ENCODE results near the gene AP1S1. TPM values are rescaled to one million over a fixed set of nuclear protein-coding genes. Genes with fewer than 3 reads are reported as not detected.

Gene AP1S1
- total and polyA plus RNA-seq, 9 of the 15 experiments (the other 6 are each of a cell fraction or from before 2014, with no cell fraction given): 4.4 to 149 (median 89.4) TPM

DNA sequence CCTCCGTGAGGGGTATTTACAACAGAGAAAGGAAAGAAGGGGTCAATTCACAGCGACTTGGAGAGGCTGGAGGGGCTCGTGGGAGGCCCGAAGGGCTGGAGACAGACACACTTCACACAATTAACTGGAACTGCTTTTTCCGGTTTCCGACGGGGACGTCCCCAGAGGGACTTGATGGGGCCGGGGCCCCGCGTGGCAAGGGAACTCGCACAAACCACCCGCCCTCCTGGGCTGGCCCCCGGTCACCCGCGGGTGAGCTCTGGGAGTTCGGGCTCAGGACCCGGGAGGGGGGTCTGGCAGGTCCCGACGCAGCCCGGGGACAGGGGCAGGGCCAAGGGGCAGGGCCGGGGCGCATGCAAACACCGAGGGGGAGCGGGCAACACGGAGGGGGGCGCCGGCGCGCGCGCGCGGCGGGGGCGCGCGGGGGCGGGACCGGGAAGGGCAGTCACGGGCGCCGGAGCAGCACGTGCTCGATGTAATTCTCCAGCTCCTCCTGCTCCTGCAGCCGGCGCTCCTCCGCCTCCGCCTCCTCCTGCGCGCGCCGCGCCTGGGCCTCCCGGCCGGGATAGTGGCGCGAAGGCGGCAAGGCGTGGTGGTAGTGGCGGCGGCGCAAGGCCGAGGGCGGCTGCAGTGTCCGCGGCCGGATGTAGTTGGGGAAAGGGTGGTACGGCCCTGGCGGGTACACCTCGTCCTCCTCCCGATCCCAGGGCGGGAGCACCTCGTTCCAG, 8.4 kb downstream of the AP1S1 start (continued):
- TF ChIP-seq, protein P1, sequence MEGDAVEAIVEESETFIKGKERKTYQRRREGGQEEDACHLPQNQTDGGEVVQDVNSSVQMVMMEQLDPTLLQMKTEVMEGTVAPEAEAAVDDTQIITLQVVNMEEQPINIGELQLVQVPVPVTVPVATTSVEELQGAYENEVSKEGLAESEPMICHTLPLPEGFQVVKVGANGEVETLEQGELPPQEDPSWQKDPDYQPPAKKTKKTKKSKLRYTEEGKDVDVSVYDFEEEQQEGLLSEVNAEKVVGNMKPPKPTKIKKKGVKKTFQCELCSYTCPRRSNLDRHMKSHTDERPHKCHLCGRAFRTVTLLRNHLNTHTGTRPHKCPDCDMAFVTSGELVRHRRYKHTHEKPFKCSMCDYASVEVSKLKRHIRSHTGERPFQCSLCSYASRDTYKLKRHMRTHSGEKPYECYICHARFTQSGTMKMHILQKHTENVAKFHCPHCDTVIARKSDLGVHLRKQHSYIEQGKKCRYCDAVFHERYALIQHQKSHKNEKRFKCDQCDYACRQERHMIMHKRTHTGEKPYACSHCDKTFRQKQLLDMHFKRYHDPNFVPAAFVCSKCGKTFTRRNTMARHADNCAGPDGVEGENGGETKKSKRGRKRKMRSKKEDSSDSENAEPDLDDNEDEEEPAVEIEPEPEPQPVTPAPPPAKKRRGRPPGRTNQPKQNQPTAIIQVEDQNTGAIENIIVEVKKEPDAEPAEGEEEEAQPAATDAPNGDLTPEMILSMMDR (IDR thresholded peaks at IDR 0.05 in 2 of 3, conservative IDR thresholded peaks at IDR 0.05 in 1 of 3; ENCODE audit: insufficient read depth in 2 of 3, low read depth in 1 of 3, low read length in 3 of 3): peak in 1 of 3 experiments; percentile 16; a peak in 1 of 6 replicates
- TF ChIP-seq TFAM (CRISPR knock-in tag; conservative IDR thresholded peaks at IDR 0.05) (no peak), RAD51 (IDR thresholded peaks at IDR 0.05; ENCODE audit: borderline replicate concordance, low read depth) (no peak), BCOR (IDR thresholded peaks at IDR 0.05) (no peak), MAZ (CRISPR knock-in tag; conservative IDR thresholded peaks at IDR 0.05 in 1 of 2, IDR thresholded peaks at IDR 0.05 in 1 of 2) (peak in 1 of 2 experiments; percentile 48; a peak in 1 of 4 replicates), ZNF232 (CRISPR knock-in tag; IDR thresholded peaks at IDR 0.05) (no peak), FOXP1 (CRISPR knock-in tag; IDR thresholded peaks at IDR 0.05) (0 out of 2 replicates have a peak, but pooled peaks have one; percentile 44), NCOA1 (IDR thresholded peaks at IDR 0.05; ENCODE audit: low read depth) (no peak), NCOA6 (IDR thresholded peaks at IDR 0.05) (no peak), KDM4B (IDR thresholded peaks at IDR 0.05; ENCODE audit: borderline replicate concordance in 2 of 2, low read depth in 1 of 2) (0 out of 4 replicates have a peak, but pooled peaks of 1 of the 2 experiments have one; percentile 20)
- TF ChIP-seq, protein P2, sequence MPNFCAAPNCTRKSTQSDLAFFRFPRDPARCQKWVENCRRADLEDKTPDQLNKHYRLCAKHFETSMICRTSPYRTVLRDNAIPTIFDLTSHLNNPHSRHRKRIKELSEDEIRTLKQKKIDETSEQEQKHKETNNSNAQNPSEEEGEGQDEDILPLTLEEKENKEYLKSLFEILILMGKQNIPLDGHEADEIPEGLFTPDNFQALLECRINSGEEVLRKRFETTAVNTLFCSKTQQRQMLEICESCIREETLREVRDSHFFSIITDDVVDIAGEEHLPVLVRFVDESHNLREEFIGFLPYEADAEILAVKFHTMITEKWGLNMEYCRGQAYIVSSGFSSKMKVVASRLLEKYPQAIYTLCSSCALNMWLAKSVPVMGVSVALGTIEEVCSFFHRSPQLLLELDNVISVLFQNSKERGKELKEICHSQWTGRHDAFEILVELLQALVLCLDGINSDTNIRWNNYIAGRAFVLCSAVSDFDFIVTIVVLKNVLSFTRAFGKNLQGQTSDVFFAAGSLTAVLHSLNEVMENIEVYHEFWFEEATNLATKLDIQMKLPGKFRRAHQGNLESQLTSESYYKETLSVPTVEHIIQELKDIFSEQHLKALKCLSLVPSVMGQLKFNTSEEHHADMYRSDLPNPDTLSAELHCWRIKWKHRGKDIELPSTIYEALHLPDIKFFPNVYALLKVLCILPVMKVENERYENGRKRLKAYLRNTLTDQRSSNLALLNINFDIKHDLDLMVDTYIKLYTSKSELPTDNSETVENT (CRISPR knock-in tag; IDR thresholded peaks at IDR 0.05): peak; percentile 33; the same call in 1 of the 2 replicates
- TF ChIP-seq, protein P3, sequence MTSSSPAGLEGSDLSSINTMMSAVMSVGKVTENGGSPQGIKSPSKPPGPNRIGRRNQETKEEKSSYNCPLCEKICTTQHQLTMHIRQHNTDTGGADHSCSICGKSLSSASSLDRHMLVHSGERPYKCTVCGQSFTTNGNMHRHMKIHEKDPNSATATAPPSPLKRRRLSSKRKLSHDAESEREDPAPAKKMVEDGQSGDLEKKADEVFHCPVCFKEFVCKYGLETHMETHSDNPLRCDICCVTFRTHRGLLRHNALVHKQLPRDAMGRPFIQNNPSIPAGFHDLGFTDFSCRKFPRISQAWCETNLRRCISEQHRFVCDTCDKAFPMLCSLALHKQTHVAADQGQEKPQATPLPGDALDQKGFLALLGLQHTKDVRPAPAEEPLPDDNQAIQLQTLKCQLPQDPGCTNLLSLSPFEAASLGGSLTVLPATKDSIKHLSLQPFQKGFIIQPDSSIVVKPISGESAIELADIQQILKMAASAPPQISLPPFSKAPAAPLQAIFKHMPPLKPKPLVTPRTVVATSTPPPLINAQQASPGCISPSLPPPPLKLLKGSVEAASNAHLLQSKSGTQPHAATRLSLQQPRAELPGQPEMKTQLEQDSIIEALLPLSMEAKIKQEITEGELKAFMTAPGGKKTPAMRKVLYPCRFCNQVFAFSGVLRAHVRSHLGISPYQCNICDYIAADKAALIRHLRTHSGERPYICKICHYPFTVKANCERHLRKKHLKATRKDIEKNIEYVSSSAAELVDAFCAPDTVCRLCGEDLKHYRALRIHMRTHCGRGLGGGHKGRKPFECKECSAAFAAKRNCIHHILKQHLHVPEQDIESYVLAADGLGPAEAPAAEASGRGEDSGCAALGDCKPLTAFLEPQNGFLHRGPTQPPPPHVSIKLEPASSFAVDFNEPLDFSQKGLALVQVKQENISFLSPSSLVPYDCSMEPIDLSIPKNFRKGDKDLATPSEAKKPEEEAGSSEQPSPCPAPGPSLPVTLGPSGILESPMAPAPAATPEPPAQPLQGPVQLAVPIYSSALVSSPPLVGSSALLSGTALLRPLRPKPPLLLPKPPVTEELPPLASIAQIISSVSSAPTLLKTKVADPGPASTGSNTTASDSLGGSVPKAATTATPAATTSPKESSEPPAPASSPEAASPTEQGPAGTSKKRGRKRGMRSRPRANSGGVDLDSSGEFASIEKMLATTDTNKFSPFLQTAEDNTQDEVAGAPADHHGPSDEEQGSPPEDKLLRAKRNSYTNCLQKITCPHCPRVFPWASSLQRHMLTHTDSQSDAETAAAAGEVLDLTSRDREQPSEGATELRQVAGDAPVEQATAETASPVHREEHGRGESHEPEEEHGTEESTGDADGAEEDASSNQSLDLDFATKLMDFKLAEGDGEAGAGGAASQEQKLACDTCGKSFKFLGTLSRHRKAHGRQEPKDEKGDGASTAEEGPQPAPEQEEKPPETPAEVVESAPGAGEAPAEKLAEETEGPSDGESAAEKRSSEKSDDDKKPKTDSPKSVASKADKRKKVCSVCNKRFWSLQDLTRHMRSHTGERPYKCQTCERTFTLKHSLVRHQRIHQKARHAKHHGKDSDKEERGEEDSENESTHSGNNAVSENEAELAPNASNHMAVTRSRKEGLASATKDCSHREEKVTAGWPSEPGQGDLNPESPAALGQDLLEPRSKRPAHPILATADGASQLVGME (CRISPR knock-in tag; IDR thresholded peaks at IDR 0.05): no peak
- TF ChIP-seq, protein P4, sequence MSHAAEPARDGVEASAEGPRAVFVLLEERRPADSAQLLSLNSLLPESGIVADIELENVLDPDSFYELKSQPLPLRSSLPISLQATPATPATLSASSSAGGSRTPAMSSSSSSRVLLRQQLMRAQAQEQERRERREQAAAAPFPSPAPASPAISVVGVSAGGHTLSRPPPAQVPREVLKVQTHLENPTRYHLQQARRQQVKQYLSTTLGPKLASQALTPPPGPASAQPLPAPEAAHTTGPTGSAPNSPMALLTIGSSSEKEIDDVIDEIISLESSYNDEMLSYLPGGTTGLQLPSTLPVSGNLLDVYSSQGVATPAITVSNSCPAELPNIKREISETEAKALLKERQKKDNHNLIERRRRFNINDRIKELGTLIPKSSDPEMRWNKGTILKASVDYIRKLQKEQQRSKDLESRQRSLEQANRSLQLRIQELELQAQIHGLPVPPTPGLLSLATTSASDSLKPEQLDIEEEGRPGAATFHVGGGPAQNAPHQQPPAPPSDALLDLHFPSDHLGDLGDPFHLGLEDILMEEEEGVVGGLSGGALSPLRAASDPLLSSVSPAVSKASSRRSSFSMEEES (CRISPR knock-in tag; IDR thresholded peaks at IDR 0.05): no peak
